CD4-positive, alpha-beta T cell treated with Interleukin-2 at 100 ng/mL for 4 hours (primary cell): ENCODE results near the gene MDFIC.

Source experiments
- DNase-seq: peaks from one replicate; pipeline ENCODE4 v3.0.0-alpha.2; 2020; ENCODE audit warnings: low spot score

MDFIC gene

GRCh38 chr7:114997487-114998404, 75.9 kb downstream of the MDFIC start:
- DNase-seq, result peak; percentile 25

GRCh38 chr7:115004121-115004520, 82.2 kb downstream of the MDFIC start:
- DNase-seq, result no peak

GRCh38 chr7:115005251-115005650, 83.4 kb downstream of the MDFIC start:
- no peak for DNase-seq

GRCh38 chr7:115005953-115006352, 84.1 kb downstream of the MDFIC start:
- no peak for DNase-seq

- DNase-seq, result no peak
Measured at GRCh38 chr7:115007751-115008150, 85.9 kb downstream of the MDFIC start.

- DNase-seq, result peak; percentile 25
Measured at GRCh38 chr7:115008465-115009114, 86.7 kb downstream of the MDFIC start.

- DNase-seq, result peak; percentile 79
Measured at GRCh38 chr7:115009139-115009538, 87.2 kb downstream of the MDFIC start.

- no peak for DNase-seq
Measured at GRCh38 chr7:115009736-115010440, 88.0 kb downstream of the MDFIC start.

GRCh38 chr7:115010441-115010820, 88.5 kb downstream of the MDFIC start:
- peak; percentile 46 for DNase-seq

- no peak for DNase-seq
Measured at GRCh38 chr7:115013886-115014285, 92.0 kb downstream of the MDFIC start.

- DNase-seq, result no peak
Measured at GRCh38 chr7:115014794-115015193, 92.9 kb downstream of the MDFIC start.

- DNase-seq, result no peak
Measured at GRCh38 chr7:115015619-115016018, 93.7 kb downstream of the MDFIC start.

- no peak for DNase-seq
Measured at GRCh38 chr7:115019882-115020605, 98.2 kb downstream of the MDFIC start.

GRCh38 chr7:115023219-115023618, 101.3 kb downstream of the MDFIC start:
- no peak for DNase-seq

GRCh38 chr7:115024276-115024675, 102.4 kb downstream of the MDFIC start:
- DNase-seq, result no peak

- DNase-seq, result no peak
Measured at GRCh38 chr7:115032715-115033703, 111.1 kb downstream of the MDFIC start.

GRCh38 chr7:115033917-115034459, 112.1 kb downstream of the MDFIC start:
- DNase-seq, result no peak

- no peak for DNase-seq
Measured at GRCh38 chr7:115034515-115034914, 112.6 kb downstream of the MDFIC start.

- no peak for DNase-seq
Measured at GRCh38 chr7:115037128-115037802, 115.4 kb downstream of the MDFIC start.

- DNase-seq, result no peak
Measured at GRCh38 chr7:115038158-115038557, 116.3 kb downstream of the MDFIC start.
